Thyroid gland (tissue), 4 donors: Measurements from ENCODE around the gene KLF11.

Experiments
- POLR2A ChIP-seq, 2 donors: fragments of 450-650 bp; IDR thresholded peaks; one replicate each; pipeline ENCODE4 v1.6.1; 2017; ENCODE audit warnings: antibody characterized with exemption in 2 of 2, mild to moderate bottlenecking in 2 of 2, moderate library complexity in 1 of 2
- TF ChIP-seq, protein P1 (sequence below), 6 experiments: fragments of 200-600 bp in 3 of 6; fragments of 450-650 bp in 3 of 6; sonication (generic) in 3 of 6; IDR thresholded peaks; one replicate each; pipeline ENCODE4 v1.5.1; 2016 to 2019; ENCODE audit warnings: antibody characterized with exemption in 6 of 6, mild to moderate bottlenecking in 2 of 6, inconsistent platforms in 1 of 6, moderate library complexity in 1 of 6

DNA sequence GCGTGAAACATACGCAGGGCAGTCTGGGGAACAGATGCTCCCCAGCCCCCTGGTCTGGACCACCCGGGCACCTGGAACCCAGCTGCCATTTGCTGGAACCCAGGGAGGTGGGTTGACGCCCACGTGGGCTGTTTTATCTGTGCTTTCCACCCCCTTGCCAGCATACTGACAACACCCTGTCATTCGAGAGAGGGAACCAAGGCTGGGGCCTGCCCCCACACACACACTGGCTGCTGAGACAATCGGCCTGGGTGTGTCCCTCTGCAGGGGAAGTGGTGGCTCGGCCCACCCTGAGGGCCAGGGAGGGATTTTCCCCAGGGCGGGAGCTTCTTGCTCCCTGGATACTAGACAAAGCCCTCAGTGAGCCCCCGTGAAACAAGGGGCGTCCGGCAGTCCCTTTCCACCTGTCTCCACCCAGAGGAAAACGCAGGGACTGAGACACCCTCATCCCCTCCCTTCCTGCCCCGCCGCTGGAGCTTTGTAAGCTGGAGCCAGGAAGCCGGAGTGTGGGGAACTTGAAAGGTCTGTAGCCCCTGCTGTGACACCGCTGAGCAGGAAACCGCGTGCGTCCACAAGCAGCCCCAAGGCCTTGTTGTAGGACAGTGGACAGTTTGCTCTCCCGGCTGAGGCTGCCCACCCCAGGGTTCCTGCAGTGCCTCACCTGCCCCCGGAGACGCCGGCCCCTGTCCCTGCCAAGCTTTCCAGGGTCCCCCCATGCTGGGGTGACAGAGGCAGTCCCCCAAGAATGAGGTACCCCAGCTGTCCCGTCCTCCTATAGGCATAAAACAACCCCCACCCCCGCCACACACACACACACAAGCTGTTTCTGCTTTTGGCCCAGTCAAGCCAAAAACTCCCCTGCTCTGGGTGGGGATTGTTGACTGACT, 14.1 kb upstream of the KLF11 start:
- TF ChIP-seq, protein P1, sequence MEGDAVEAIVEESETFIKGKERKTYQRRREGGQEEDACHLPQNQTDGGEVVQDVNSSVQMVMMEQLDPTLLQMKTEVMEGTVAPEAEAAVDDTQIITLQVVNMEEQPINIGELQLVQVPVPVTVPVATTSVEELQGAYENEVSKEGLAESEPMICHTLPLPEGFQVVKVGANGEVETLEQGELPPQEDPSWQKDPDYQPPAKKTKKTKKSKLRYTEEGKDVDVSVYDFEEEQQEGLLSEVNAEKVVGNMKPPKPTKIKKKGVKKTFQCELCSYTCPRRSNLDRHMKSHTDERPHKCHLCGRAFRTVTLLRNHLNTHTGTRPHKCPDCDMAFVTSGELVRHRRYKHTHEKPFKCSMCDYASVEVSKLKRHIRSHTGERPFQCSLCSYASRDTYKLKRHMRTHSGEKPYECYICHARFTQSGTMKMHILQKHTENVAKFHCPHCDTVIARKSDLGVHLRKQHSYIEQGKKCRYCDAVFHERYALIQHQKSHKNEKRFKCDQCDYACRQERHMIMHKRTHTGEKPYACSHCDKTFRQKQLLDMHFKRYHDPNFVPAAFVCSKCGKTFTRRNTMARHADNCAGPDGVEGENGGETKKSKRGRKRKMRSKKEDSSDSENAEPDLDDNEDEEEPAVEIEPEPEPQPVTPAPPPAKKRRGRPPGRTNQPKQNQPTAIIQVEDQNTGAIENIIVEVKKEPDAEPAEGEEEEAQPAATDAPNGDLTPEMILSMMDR (IDR thresholded peaks at IDR 0.05): no peak
- TF ChIP-seq POLR2A (IDR thresholded peaks at IDR 0.05): no peak
